SKM-1 (cell line): ENCODE measurements around the gene DAPK1.

Experiments
- DNase-seq: peaks from one replicate; lab custom pipeline; 2025; ENCODE audit not compliant: unreplicated experiment; lab: John Stamatoyannopoulos, UW

Gene DAPK1

GRCh38 chr9:87497604-87498045 is at the start of gene DAPK1:
DAPK1 (plus strand) TSS chr9:87497867; CDS start chr9:87499078, 1,211 bp downstream.
- no peak for DNase-seq

- no peak for DNase-seq
Measured at GRCh38 chr9:87451149-87451548, 46.5 kb upstream of the DAPK1 start.

GRCh38 chr9:87455407-87455806 is 42.3 kb upstream of the DAPK1 start:
- DNase-seq, result no peak

DNA sequence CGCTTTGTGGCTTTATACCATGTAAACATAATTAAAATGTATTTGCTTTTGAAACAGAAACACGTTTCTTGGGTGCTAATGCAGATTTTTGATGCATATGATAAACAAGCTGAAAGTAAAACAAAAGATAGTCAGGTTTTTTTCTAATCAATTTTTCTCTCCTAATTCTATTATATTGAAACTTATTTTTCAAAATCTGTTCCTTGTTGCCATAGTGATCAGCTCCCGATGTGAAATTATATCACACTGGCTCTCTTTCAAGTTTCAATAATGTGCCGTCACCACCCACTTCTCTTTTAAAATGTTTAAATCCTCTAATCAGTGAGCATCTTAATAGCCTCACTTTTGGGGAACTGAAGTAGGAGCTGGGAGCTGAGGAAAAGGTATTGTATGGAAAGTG is 36.4 kb upstream of the DAPK1 start:
- DNase-seq, result no peak

GRCh38 chr9:87464110-87464991 is 33.3 kb upstream of the DAPK1 start:
- DNase-seq, result no peak

DNA sequence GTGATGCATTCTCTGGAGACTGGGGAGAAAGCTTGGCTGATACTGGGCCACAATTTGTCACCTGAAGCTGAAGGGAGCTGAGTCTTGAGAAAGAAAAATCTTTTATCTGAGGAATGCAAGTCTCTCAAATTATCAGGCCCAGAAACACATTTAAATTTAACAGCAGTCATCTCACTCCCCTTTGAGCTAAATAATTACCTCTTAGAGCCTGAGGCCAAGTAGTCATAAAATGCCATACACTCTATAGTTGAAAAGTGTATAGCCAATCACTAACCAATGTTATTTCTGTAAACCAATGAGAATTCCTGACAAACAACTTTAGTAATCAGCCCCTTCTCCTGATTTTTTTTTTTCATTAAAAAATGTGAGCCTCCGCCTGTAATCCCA is 32.7 kb upstream of the DAPK1 start:
- no peak for DNase-seq

DNA sequence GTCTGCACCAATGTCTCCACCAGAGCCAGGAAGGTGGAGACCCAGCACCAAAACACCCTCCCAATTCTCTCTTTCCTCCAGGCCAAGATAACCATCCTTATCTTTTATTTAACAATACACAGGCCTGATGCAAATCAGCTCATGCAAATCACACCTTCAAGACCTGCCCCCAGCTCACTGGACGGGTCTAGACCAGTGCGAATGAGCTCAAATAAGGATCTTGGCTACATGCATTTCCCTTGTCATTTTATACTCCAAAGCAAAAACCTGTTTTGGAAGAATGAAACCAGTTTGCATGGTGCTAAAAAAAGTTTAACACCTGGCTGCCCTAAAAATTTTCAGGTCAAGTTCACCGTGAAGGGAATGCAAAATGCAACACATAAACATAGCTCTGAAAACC is 31.9 kb upstream of the DAPK1 start:
- no peak for DNase-seq

GRCh38 chr9:87467187-87467586 is 30.5 kb upstream of the DAPK1 start:
- no peak for DNase-seq

GRCh38 chr9:87469793-87470465 is 27.7 kb upstream of the DAPK1 start:
- no peak for DNase-seq

- DNase-seq, result no peak
Measured at GRCh38 chr9:87471746-87472145, 25.9 kb upstream of the DAPK1 start.

DNA sequence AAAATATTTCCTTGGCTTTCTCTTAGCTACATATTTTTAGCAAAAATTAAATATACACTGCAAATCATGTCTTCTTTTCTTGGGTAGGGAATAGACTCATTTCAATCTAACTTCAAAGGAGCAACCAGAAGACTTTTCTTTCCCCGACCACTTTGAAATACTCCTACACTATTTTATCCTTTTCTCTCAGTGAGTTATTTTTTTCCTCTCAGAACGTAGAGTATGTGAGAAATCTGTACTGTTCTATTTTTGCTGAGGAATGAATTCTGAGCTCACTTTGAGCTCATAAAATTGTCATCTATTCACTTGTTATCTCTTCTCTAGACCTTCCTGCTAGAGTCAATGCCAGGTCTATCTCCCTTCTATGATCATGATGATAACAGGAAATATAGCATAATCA is 22.2 kb upstream of the DAPK1 start:
- DNase-seq, result no peak

GRCh38 chr9:87478226-87478992 is 19.3 kb upstream of the DAPK1 start:
- no peak for DNase-seq

DNA sequence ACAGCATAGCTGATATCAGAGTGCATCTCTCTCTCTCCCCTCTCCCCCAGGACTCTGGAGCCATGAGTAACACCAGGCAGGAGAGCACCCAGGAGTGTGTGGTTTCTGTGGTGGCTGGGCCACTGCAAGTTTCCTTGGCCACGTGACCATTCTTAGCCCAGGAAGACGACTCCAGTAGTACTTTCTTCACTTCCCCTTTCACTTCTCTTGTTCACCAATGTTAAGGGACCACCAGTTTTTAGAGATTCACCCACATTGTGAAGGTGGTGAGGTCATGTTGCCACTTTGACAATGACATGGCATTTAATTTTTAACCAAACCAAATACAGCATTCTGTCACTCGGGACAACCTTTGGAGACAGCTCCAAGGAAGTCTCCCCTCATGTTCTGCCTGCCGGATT is 17.9 kb upstream of the DAPK1 start:
- peak; percentile 71 for DNase-seq

GRCh38 chr9:87481890-87482855 is 15.5 kb upstream of the DAPK1 start:
- DNase-seq, result no peak

DNA sequence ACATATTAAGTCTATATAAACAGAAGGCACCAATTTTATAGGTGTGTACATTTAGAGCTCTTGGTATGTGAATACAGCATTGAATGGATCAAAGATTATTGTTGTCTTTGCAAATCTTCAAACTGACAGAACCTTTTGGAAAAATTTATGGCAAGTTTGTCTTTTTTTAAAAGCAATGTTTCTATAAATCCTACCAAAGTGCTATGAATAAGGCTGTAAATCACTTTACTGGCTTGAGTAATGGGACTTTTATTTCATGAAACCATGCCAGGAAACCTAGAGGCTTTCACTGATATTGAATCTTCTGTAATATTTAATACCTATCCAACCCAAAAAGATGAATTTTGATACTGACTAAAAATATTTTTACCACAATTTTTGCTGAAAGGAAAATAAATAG is 7.4 kb upstream of the DAPK1 start:
- DNase-seq, result no peak

GRCh38 chr9:87490907-87491306 is 6.8 kb upstream of the DAPK1 start:
- DNase-seq, result no peak

DNA sequence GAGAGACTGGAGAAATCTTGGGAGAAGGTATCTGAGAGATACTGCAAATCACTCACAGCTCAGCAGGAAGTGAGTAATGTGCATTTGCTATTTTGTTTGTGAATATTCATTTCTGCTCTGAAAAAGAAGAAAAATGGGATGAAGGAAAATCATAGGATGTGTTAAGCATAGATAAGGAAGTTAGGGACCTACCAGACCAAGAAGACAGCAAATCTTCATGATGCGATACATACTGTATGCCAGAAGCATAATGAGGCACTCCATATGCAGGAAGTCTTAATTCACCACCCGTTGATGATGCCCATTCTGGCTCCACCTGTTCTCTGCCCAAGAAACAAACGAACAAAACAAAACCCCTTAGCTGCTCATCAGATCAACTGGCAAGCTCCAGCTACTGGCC is 6.1 kb upstream of the DAPK1 start:
- DNase-seq, result no peak

DNA sequence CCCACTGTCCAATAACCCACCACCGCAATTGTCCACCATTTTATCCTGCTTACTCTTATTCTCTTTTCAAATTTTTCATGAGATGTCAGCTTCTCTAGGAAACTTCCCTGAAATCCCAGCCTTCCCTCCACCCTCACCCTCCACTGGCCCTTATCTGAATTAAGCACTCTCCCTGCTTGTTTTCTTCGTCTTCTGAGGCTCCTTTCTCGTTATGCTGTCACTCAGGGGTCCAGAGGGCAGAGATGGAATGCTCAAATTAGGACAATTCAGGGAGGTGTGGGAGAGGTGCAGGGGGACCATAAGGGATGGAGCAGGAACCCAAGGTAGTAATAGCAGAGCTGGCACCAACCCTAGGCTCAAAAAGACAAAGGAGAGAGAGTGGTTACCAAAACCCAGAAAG is 5.0 kb upstream of the DAPK1 start:
- DNase-seq, result no peak

DNA sequence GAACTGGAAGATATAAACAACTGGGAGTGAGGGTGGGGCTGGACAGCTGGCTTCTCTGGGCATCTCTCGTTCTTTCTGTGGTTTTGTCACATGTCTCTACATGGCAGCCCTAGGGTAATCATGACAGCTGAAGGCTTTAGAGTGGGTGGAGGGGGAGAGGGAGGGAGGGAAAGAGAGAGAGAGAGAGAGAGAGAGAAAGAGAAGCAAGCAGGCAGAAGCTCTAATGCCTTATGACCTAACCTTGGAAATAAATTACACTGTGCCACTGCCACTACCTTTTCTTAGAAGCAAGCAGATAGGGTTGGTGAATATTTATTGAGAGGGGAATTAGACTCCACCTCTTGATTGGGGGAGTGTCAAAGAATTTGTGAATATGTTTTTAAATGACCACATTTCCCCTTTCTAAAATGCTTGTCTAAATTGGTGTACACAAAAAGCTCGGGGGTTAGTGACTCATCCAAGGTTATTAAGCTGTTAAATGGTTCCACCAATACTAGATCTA is 2.6 kb upstream of the DAPK1 start:
- no peak for DNase-seq

GRCh38 chr9:87497080-87497603 is 525 bp upstream of the DAPK1 start:
- no peak for DNase-seq
